HK-2 (cell line): Measurements from ENCODE around the gene FARSB.
"Not testable (repeated sequence)": the region's sequence is repeated elsewhere in the genome, so short reads cannot be mapped to it uniquely, and the experiment has no call there.

ENCODE experiments used
- DNase-seq: peaks from one replicate; pipeline ENCODE4 v3.0.0-alpha.2; 2018; ENCODE audit not compliant: unreplicated experiment

Gene FARSB

DNA sequence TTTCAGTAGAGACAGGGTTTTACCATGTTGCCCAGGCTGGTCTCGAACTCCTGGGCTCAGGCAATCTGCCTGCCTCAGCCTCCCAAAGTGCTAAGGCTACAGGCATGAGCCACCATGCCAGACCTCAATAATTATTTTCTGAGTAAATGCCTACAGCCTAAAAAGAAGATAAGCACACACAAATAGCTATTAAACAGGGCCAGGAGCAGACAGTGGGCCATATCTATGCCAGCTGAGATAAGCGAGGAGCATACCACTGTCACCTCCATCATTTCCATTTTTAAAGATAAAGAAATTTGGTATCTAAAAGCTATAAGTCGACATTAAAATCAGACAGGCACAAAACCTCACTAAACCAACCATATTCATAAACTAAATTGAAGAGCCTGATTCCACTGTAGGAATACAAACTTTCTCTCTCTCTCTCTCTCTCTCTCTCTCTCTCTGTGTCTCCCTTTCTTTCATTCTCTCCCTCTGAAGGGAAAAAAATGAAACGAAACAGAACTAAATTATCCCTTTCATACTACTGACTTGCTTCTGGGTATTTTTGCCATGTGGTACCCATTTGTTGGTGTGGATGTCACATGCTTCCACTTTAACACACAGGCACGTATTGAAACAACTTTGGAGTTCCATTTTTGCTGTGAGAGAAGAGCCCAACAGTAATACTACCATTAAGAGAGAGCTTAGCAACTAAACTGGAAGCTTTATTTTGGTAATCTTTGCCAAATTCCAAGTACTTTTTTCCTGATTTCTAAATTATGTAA, 51.0 kb downstream of the FARSB start:
- no peak for DNase-seq

DNA sequence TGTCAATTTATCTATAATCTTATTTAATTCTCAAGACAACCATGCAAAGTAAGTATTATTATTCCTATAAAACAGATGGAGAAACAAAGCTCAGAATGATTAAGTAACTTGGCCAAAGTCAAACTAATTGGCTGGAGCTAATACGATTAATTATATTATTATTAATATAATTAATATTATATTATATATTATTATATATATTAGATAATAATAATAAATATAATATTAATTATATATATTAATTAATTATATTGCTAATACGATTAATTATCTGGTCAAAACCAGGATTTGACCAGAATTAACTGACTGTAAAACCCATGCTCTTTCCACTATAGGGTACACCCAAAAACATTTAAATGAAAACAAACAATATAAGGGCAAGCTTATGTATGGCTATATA, 52.4 kb downstream of the FARSB start:
- no peak for DNase-seq

DNA sequence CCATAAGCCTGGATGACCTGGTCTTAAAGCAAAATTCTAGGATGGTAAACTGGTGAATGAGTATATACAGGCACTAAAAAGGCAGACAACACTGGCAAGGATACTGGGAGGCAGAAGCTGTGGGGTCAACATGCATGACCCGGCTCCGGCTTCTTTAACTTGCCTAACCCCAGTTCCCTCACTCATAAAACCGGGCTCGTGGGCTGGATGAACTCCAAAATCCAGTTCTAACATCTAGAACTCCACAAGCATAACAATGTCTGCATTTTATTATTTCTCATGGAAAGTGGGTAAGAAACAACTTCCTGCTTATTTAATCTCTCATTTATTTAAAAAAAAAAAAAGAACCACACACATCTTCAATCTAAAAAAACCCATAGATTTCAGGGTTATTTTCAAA, 57.3 kb downstream of the FARSB start:
- DNase-seq, result no peak

DNA sequence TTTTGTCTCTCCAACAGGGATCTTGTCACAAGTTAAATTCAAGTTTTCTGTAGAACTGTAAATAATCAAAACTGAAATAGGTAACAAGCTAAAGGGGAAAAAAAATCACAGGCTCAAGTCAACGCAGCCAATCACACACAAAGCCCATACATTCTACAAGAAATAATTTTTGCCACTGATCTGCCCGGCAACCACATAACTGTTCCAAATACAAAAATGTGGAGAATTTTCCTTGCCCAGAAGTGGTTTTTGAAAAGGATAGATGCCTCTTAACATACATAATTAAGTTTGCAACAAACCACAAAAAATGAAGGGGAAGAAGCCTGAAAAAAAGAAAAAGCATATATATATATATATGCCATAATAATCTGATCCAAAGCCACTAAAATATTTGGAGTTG, 60.3 kb downstream of the FARSB start:
- DNase-seq, result no peak

DNA sequence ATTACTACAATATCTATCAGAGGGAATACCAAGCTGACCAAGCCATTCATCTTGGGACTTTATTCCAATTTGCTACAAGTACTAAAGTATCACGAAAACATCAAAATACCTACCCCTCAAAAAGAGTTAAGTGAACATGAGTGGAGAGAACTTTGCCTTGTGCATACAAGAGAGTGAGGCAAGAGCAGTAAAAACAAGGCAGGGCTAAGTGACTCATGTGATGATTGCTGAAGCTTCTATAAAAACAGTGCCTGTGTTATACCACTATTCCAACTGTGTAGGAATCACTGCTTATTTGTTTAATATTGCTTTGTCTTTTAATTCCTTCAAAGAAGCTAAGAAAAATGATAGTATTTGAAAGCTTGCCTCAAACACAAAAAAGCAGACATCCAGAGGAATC, 61.2 kb downstream of the FARSB start:
- no peak for DNase-seq

DNA sequence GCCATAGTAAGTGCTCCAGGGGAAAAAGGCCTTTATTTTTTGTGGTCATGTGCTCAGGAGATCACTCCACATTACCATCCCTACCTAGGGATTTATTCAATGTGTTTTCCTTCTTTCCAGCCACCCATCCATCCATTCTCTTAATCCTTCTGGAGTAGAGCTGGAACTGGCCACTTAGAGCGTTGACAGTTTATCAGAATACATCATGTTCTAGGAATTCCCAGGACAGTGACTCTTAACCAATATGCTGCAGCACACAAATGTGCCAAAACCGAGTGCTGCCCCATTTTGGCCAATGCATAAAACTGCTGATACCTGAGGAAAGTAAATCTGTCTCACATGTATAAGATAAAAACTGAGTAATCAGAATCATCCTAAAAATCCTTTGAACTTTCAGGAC, 63.7 kb downstream of the FARSB start:
- DNase-seq, result no peak

DNA sequence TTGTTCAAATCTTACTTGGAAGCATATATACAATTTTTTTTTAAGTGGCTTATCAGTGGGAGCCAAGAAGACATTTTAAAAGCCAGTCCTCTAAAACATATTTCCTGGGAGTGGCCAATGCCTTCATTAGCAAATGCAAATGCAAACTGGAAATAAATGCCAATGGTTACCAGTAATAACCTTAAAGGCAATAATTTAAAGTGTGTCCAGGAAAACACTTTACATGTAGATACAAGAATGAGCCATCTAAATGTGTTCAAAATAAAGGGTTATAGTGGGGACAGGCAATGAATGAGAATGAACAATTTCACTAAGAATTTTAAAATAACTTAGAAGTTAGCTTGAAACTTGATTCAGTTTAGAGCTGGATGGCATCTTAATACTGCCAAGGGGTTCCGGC, 64.2 kb downstream of the FARSB start:
- no peak for DNase-seq

DNA sequence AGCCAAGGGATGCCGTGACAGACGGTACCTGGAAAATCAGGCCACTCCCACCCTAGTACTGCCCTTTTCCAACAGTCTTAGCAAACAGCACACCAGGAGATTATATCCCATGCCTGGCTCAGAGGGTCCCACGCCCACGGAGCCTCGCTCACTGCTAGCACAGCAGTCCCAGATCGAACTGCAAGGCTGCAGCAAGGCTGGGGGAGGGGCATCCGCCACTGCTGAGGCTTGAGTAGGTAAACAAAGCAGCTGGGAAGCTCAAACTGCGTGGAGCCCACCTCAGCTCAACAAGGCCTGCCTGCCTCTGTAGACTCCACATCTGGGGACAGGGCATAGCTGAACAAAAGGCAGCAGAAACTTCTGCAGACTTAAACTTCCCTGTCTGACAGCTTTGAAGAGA, 71.3 kb downstream of the FARSB start:
- not testable (repeated sequence) for DNase-seq

DNA sequence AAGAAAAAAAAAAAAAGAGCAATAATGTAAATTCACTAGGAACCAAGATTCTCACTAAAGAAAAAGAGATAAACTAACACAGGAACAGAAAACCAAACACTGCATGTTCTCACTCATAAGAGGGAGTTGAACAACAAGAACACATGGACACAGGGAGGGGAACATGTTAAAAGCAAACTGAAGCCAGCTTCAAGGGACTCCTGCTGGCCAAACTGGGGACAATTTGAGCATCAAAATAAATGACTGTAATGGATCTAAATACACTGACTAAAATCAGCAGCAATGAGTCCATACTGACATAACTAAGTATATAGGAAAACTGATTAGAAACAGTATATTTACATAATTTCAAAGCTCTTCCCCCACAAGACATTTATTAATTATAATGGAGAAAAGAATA, 73.0 kb downstream of the FARSB start:
- DNase-seq, result no peak

DNA sequence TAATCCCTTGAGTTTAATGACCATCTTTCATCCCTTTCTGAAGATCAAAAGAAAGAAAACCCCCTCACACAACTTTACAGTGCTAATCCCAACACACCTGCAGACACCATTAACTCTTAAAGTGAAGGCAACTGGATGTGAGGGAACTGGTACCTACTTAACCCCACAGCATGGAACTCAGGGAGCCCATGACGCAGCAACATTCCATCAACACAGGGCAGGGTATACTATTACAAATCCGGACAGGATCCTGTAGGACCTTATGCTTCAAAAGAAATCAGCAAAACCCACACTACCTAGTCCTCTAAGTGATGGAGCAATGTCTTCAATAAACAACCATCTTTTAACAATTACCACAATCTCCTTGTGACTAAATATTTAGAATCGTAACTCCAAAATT, 78.6 kb downstream of the FARSB start:
- no peak for DNase-seq

DNA sequence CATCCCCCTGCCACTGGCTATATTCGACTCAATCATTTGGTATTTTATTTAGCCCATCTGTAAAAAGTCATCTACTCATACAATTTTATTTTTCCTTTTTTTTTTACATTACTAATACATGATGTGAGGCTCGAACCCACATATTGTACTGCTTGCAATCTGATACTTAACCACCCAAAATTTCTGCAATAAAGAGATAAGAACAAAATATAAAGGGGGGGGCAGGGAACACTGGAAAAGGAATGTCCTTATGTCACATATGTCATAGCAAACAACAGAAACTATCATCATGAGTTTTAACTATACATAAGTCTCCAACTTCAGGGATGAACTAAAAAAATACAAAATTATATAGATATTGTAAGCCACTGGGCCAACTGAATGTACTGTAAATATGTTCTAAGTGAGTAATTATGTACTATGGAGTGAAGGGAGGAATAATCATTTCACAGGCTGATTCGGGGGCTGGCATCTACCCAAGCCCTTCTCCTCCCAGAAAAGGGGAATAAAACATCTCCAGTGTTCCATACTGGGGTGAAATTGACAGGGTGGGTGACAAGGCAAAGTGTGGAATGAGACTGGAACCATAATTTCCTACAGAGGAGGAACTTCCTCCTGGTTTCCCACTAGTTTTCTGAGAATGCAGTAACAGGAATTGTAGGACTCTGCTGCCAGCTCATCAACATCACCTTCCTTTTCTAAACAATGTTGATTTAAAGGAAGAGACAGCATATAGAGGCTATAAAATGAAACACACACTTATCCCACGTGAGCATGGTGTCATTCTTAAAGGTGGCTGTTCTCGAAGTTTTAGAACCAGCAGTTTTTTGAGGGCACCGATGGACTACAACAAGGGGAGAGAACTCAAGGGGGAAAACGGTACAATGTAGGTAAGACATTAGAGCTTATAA, 79.5 kb downstream of the FARSB start:
- DNase-seq, result no peak

DNA sequence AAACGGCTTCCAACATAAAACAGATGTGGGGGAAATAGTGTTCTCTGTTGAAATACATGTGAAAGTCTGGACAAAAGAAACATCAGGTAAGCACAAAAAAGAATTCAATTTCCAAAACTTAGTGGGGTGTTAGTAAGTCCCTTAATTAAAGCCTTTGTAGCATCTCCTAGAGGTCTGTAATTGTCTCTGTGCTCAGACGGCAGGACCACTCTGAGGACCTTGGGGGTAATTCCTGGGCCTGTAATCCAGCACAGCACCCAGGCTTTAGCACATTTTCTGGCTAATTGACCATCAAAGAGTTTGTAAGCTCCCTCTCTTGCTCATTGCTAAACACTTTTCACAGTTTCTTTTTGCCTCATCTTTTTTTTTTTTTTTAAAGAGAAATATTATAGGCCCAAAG, 80.3 kb downstream of the FARSB start:
- DNase-seq, result no peak

DNA sequence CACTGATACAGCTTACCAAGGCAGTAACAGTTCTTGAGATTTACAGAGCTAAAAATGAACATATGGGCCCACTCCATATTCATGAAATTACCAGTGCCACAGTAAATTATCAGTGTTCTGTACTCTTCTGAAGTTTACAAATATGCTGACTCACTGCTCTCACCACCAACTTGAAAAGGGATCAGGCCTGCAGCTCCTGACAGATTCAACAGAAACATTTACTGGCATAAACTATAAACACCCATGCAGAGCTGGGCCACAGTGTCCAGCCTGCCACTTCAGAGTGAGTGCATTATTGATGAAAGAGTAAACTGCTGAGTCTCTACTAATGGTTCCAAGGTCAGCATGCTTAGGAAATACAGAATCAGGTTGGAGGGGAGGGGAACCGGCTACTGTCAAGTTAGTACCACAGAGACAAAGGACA, 83.1 kb downstream of the FARSB start:
- DNase-seq, result no peak

DNA sequence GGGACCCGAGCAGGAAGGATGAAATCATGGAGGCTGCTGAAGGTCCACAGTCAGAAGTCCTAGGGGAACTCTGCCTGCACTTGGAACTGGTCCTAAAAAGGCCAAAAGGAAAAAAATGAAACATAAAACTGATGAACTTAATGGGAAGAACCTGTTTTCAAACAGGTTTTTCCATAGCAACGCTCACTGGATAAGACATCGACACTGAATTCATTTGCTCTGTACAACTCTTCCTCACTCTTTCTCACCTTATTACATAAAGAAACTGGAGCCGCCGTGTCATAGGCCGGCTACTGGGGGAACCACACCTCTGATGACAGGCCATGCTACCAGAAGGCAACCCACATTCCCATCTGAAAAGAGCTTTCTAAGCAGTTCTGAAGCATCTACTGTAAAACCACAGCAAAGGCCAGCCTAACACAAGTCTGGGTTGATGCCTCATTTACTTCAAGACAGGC, 83.6 kb downstream of the FARSB start:
- no peak for DNase-seq

DNA sequence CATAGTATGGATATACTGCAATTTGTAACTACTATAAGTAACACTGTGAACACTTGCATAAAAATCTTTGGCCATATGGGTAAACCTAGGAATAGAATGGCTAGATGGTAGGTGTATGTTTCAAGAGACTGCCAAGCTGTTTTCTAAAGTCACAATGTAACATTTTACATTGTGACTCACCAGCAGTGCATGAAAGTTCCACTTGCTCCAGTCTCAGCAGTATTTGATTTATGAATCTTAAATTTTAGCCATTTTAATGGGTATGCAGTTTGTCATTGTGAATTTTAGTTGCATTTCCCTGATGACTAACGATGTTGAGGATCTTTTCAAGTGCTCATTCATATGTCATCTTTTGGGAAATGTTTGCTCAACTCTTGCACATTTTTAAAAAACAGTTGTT, 86.1 kb downstream of the FARSB start:
- DNase-seq, result no peak

DNA sequence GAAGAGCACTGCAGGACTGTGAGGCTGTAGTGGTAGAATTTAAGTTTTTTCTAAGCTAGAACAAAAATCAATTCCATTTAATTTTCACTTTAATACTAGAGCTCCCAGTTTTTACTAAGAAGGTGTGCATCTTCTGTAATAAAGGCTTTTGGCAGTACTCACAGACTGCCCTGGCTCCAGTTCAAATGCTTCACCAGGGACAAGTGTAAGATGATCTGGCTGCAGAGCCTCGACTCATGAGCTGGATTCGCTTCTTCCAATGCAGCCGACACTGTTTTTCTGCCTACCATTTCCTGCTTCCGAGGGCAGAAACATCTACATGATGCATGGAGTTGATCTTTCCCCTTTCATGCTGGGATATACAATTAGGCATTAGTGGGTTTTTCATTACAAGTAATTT, 87.0 kb downstream of the FARSB start:
- no peak for DNase-seq

DNA sequence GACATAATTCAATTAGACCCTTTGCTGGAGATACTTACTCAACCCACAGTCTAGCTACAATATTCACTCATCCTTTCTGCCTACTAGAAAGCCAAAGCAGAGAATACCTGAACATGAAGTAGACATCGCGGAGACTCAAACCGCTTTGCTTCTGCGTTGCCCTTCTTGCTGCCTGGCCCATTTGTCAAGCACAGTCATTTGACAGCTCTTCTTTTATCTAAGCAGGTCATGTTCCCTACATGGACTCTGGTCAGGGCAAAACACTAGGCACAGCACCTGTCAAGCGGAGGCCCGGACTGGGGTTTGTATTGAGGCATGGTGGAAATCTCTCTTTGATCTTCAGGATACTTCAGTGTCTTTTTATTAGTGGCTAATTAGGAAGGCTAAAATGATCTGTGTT, 89.7 kb downstream of the FARSB start:
- DNase-seq, result no peak

DNA sequence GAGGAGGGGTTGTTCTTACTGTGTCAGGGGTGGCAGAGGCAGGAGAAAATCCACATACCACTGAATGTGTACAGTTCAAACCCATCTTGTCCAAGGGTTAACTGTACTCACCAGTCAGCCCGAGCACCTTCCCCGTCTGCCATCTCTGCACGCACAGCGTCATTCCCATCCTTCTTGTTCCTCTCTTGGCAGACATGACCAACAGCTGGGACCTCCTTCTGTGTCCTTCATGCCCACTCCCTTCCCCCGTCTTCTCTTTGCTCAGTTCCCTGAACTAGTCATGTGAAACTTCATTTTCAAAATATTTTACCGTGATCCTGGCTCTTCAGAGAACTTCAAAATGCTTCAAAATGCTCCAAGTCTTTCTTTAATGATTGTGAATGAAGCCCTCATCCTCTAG, 92.0 kb downstream of the FARSB start:
- no peak for DNase-seq

DNA sequence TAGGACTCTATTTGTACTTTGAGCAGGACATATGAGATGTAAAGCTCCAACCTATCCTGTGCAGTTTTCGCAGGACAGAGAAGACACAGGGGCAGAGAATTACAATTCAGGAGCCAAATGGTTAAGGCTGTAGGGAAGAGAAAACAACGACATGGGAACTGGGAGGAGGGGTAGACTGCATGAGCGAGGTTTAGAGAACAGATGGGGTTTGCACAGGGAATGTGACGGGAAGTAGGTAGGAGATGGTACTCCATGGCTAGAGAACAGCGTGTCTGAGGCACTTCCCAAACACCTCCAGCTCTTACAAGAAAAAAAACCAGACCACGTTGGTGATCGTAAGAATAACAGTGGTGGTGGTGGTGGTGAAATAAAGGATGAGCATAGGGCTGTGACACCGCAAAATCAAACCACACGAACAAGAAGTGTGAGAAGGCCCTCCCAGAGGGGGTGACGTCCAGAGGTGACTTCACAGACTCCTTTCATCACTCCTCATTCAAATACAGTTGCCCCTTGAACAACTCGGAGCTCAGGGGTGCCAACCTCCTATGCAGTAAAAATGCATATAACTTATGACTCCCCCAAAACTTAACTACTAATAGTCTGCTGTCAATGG, 92.7 kb downstream of the FARSB start:
- DNase-seq, result no peak

DNA sequence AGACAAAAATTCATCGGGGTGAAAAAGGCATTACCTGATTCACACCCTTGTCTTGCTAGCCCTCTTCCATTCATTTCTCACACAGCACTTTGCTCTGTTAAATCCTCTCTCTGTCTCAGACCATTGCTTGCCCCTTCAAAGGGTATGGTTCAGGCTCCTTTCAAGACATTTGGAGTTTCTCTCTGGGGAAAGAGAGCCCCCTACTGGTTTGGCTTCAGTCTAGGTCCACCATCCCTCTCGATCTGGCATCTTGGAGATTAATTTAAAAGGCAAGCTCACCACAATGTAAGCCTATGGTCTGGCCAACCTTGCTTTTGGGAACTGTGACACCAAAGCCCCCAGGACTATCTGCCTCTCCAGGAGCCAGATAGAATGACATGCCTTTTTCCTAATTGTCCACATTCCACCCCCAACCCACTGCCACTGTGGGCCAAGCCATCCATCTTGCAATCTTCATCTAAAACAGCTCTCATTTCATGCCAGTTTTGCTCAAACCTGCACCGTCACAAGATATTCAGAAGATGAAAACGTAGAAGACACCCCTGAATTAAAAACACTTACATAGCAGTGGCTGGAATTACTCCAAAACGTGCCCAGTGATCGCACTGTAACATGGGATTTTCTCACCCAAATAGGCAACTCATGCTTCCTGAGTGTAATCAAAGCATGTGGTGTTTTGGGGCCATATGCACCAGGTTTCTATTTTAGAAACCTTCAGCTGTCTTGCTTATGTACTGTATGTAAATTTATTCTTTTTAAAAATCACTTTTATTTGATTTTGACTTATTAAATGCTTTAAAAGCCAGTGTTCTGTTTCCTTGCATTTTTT, 93.9 kb downstream of the FARSB start:
- peak; percentile 32 for DNase-seq

DNA sequence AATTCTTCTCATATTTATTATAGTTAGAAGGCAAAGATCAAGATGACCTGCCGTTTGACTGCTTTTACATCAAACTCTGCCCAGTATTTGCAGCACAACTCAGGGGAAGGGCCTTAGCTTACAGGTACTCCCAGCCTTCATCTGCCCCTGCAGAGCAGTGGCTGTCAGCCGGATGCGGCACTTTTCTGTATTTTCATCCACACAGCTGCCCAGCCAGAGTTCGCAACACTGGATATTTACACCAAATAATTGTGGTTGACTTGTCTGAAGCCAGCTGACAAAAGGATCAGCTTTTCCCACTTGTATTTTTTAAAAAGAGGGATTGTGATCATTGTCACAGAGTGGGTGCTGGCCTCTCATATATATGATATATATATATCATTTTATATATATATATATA, 94.7 kb downstream of the FARSB start:
- no peak for DNase-seq

DNA sequence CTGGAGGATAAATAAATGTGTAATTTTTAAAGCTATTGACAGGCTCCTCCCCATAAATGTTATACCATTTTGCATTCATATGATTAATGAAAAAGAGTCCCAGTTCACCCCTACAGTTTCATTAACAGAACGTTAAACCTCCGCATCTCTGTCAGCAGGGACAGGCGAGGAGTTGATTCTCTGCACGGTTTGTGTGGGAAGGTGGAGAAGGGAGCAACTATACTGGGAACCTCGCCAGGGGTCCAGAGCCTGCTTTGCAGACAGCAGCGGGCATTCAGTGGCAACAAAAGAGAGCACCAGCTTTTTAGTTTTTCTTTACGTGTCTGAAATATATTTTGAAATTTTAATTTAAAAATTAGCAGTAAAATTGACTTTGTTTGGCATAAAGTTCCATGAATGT, 101.4 kb downstream of the FARSB start:
- DNase-seq, result no peak
